GM23338 (cell line): ENCODE results near the gene ARMC9. TPM values are rescaled to one million over a fixed set of nuclear protein-coding genes. Genes with fewer than 3 reads are reported as not detected.
A peak's percentile ranks its signal among the peaks of the same experiment; 100 is the strongest.

Experiments
- ATAC-seq: fragments of 200-7000 bp; cut with Tn5 transposase; 3 replicates; pipeline ENCODE4 v1.9.1; 2020
- DNase-seq: peaks from one replicate; pipeline ENCODE4 v3.0.0-alpha.2; 2015; ENCODE audit warnings: low spot score
- H2AFZ ChIP-seq: fragments of 200-600 bp; sonication (generic); 2 replicates; pipeline ENCODE4 v1.8.0; 2016; ENCODE audit warnings: antibody characterized with exemption, mild to moderate bottlenecking, moderate library complexity
- H3F3A ChIP-seq: fragments of 200-600 bp; sonication (generic); replicated peaks from 2 replicates; pipeline ENCODE4 v1.8.0; 2017; ENCODE audit warnings: antibody characterized with exemption, mixed run types, low read depth
- H3K27ac ChIP-seq: fragments of 200-600 bp; sonication (generic); 2 replicates; pipeline ENCODE4 v1.6.1; 2016; ENCODE audit warnings: low read depth
- H3K27me3 ChIP-seq: fragments of 200-600 bp; sonication (generic); 2 replicates; pipeline ENCODE4 v1.8.0; 2016; ENCODE audit warnings: mild to moderate bottlenecking, mixed run types, moderate library complexity; ENCODE audit not compliant: insufficient read depth
- H3K36me3 ChIP-seq: fragments of 200-600 bp; sonication (generic); 2 replicates; pipeline ENCODE4 v1.8.0; 2016; ENCODE audit warnings: mild to moderate bottlenecking; ENCODE audit not compliant: insufficient read depth
- H3K4me1 ChIP-seq: fragments of 200-600 bp; sonication (generic); 2 replicates; pipeline ENCODE4 v1.8.0; 2016; ENCODE audit warnings: mild to moderate bottlenecking, moderate library complexity; ENCODE audit not compliant: insufficient read depth
- H3K4me2 ChIP-seq: fragments of 200-600 bp; sonication (generic); 2 replicates; pipeline ENCODE4 v1.7.1; 2017; ENCODE audit warnings: mixed run types
- H3K4me3 ChIP-seq: fragments of 200-600 bp; sonication (generic); 2 replicates; pipeline ENCODE4 v1.6.1; 2016; ENCODE audit warnings: mixed run types
- H3K79me2 ChIP-seq: fragments of 200-600 bp; sonication (generic); replicated peaks from 2 replicates; pipeline ENCODE4 v1.8.0; 2017; ENCODE audit warnings: mild to moderate bottlenecking; ENCODE audit not compliant: insufficient read depth
- H3K9me2 ChIP-seq: fragments of 200-600 bp; sonication (generic); 2 replicates; pipeline ENCODE4 v1.8.0; 2017; ENCODE audit not compliant: insufficient read depth
- H4K20me1 ChIP-seq: fragments of 200-600 bp; sonication (generic); replicated peaks from 2 replicates; pipeline ENCODE4 v1.8.0; 2017; ENCODE audit warnings: mild to moderate bottlenecking; ENCODE audit not compliant: insufficient read depth
- H3K27ac Mint-ChIP-seq: 2 replicates; pipeline ENCODE4 v1.8.0; 2020; ENCODE audit warnings: inconsistent platforms, mild to moderate bottlenecking, moderate library complexity, mixed read lengths
- H3K27me3 Mint-ChIP-seq: 3 replicates; pipeline ENCODE4 v1.8.0; 2022; ENCODE audit warnings: low read depth, mild to moderate bottlenecking, moderate library complexity, mixed read lengths, inconsistent platforms; ENCODE audit not compliant: insufficient read depth, poor library complexity
- H3K36me3 Mint-ChIP-seq: 3 replicates; pipeline ENCODE4 v1.8.0; 2021; ENCODE audit warnings: low read depth, mild to moderate bottlenecking, inconsistent platforms, moderate library complexity, mixed read lengths
- H3K4me1 Mint-ChIP-seq: 3 replicates; pipeline ENCODE4 v1.8.0; 2020; ENCODE audit warnings: mild to moderate bottlenecking, inconsistent platforms, mixed read lengths
- H3K4me3 Mint-ChIP-seq: 3 replicates; pipeline ENCODE4 v1.8.0; 2021; ENCODE audit warnings: moderate library complexity, mild to moderate bottlenecking, inconsistent platforms, mixed read lengths
- H3K9me3 Mint-ChIP-seq: 3 replicates; pipeline ENCODE4 v1.8.0; 2020; ENCODE audit warnings: moderate library complexity, mild to moderate bottlenecking, inconsistent platforms, mixed read lengths
- CREB1 ChIP-seq: fragments of 250-450 bp; sonication (Bioruptor Pico); IDR thresholded peaks from 2 replicates; pipeline ENCODE4 v1.5.0; 2020; ENCODE audit warnings: low read depth, mild to moderate bottlenecking, moderate library complexity
- CTCF ChIP-seq, 2 experiments: fragments of 200-600 bp in 1 of 2; sonication (generic) in 1 of 2; conservative IDR thresholded peaks; 2 replicates each; pipeline versions ENCODE4 v1.5.1 to v1.6.1; 2016 to 2017; ENCODE audit warnings: antibody characterized with exemption in 2 of 2, low read depth in 2 of 2, mild to moderate bottlenecking in 2 of 2, moderate library complexity in 1 of 2
- ETS1 ChIP-seq: IDR thresholded peaks from 2 replicates; pipeline ENCODE4 v1.6.1; 2016; ENCODE audit warnings: antibody characterized with exemption
- EZH2phosphoT487 ChIP-seq: fragments of 200-600 bp; sonication (generic); IDR thresholded peaks from one replicate; pipeline ENCODE4 v1.8.1; 2018; ENCODE audit warnings: antibody characterized with exemption; ENCODE audit not compliant: unreplicated experiment
- JUNB ChIP-seq: IDR thresholded peaks from one replicate; pipeline ENCODE4 v1.6.1; 2016; ENCODE audit warnings: antibody characterized with exemption; ENCODE audit not compliant: unreplicated experiment
- NANOG ChIP-seq: IDR thresholded peaks from 2 replicates; pipeline ENCODE4 v1.6.1; 2016; ENCODE audit warnings: antibody characterized with exemption, borderline replicate concordance
- POLR2AphosphoS5 ChIP-seq: IDR thresholded peaks from 2 replicates; pipeline ENCODE4 v1.6.1; 2016; ENCODE audit warnings: antibody characterized with exemption, low read depth
- STAT1 ChIP-seq: IDR thresholded peaks from one replicate; pipeline ENCODE4 v1.6.1; 2016; ENCODE audit warnings: antibody characterized with exemption; ENCODE audit not compliant: unreplicated experiment
- polyA plus RNA-seq: library from polyadenylated mRNA; unstranded; fragments of >200 nt; fragmentation: Nextera tagmentation; extraction: Ambion mirVana; gene quantifications from 2 replicates; pipeline ENCODE4 v1.2.1, GENCODE V29; 2016
- total RNA-seq: library from RNA; depleted of rRNA; stranded (reverse); fragments of >200 nt; shearing (Covaris generic); gene quantifications from 2 replicates; pipeline ENCODE4 v1.2.3, GENCODE V29; 2014

Gene ARMC9
- total and polyA plus RNA-seq, 2 experiments from 2014 or later: 29.2 to 56.0 TPM

- H4K20me1 ChIP-seq: no peaks in the 10 kb centered on the region
- ATAC-seq (peak; percentile 59), DNase-seq (no peak)
- Mint-ChIP-seq H3K4me1 (peaks cover 19% of the 10 kb centered on the region), H3K27me3 (peaks cover 2% of the 10 kb centered on the region), H3K36me3 (peaks cover 23% of the 10 kb centered on the region), H3K4me3 (no peak overlapping the region), H3K9me3 (no peaks in the 10 kb centered on the region), H3K27ac (no peak overlapping the region; the same call in 1 of the 2 replicates)
- H2AFZ ChIP-seq: no peak overlapping the region
- H3K4me2 ChIP-seq: no peak overlapping the region
- 0 out of 2 replicates have a peak, but pooled peaks cover 4% of the 10 kb centered on the region for H3F3A ChIP-seq
- H3K36me3 ChIP-seq: no peaks in the 10 kb centered on the region
- H3K27ac ChIP-seq: no peak overlapping the region
- no peaks in the 10 kb centered on the region for H3K79me2 ChIP-seq
- H3K27me3 ChIP-seq: no peaks in the 10 kb centered on the region
- H3K4me3 ChIP-seq: no peak overlapping the region
- 0 out of 2 replicates have a peak, but pooled peaks cover 6% of the 10 kb centered on the region for H3K9me2 ChIP-seq
- peaks cover 9% of the 10 kb centered on the region; the same call in 1 of the 2 replicates for H3K4me1 ChIP-seq
- TF ChIP-seq NANOG (no peak), STAT1 (no peak), ETS1 (no peak), CTCF (conservative IDR thresholded peaks at IDR 0.05; ENCODE audit: low read depth in 2 of 2) (no peak), POLR2AphosphoS5 (no peak), EZH2phosphoT487 (no peak), JUNB (no peak)
These were observed 138.3 kb downstream of the ARMC9 start for GRCh38 chr2:231336700-231337099.

GRCh38 chr2:231337807-231338759 is 139.7 kb downstream of the ARMC9 start:
- 0 out of 2 replicates have a peak overlapping the region, but pooled peaks have one; percentile 15 for H3K27ac Mint-ChIP-seq
- H3K4me3 Mint-ChIP-seq: no peak overlapping the region
- no peaks in the 10 kb centered on the region for H3K27me3 ChIP-seq

More at GRCh38 chr2:231337807-231338759, 139.7 kb downstream of the ARMC9 start:
- peaks cover 5% of the 10 kb centered on the region for H3K27me3 Mint-ChIP-seq
- Histone ChIP-seq H4K20me1 (no peaks in the 10 kb centered on the region), H3F3A (0 out of 2 replicates have a peak, but pooled peaks cover 4% of the 10 kb centered on the region), H3K4me1 (peaks cover 14% of the 10 kb centered on the region), H3K4me3 (no peak overlapping the region), H3K9me2 (0 out of 2 replicates have a peak, but pooled peaks cover under 1% of the 10 kb centered on the region), H3K4me2 (no peak overlapping the region), H3K79me2 (no peaks in the 10 kb centered on the region), H3K27ac (no peak overlapping the region), H3K36me3 (no peaks in the 10 kb centered on the region), H2AFZ (no peak overlapping the region)
- peaks cover 9% of the 10 kb centered on the region for H3K36me3 Mint-ChIP-seq
- no peak for TF ChIP-seq JUNB
- TF ChIP-seq CREB1 (CRISPR knock-in tag): no peak
- no peak for TF ChIP-seq NANOG
- H3K9me3 Mint-ChIP-seq: no peaks in the 10 kb centered on the region
- no peak for ATAC-seq
- H3K4me1 Mint-ChIP-seq: peaks cover 29% of the 10 kb centered on the region; the same call in 2 of the 3 replicates
- no peak for DNase-seq
